Measurements from ENCODE around the gene MAML3.

- TF ChIP-seq CTCF (IDR thresholded peaks at IDR 0.05), result no peak
- no peak for TF ChIP-seq POLR2A (IDR thresholded peaks at IDR 0.05)
These were observed 327.6 kb downstream of the MAML3 start for GRCh38 chr4:139826426-139826825.

All from uterus (tissue), 2 donors.